Amygdala (tissue), 56 donors: ENCODE measurements around the gene SLC40A1.
"Not testable (repeated sequence)": the region's sequence is repeated elsewhere in the genome, so short reads cannot be mapped to it uniquely, and the experiment has no call there.

Experiments
- DNase-seq, 56 donors: peaks; one replicate each; lab custom pipeline; 2025; lab: John Stamatoyannopoulos, UW

The SLC40A1 gene

GRCh38 chr2:189580658-189581353, at the start of gene SLC40A1:
Gene SLC40A1 (minus strand): TSS chr2:189580786. CDS start chr2:189580460, 326 bp downstream.
- DNase-seq: peak in 42 of 56 donors; percentile 4 to 69 (median 28)

- DNase-seq: no peak
These were observed 49.2 kb upstream of the SLC40A1 start for GRCh38 chr2:189629531-189630453.

- DNase-seq: no peak
These were observed 48.4 kb upstream of the SLC40A1 start for GRCh38 chr2:189628817-189629530.

- no peak for DNase-seq
These were observed 47.2 kb upstream of the SLC40A1 start for GRCh38 chr2:189627789-189628188.

DNA sequence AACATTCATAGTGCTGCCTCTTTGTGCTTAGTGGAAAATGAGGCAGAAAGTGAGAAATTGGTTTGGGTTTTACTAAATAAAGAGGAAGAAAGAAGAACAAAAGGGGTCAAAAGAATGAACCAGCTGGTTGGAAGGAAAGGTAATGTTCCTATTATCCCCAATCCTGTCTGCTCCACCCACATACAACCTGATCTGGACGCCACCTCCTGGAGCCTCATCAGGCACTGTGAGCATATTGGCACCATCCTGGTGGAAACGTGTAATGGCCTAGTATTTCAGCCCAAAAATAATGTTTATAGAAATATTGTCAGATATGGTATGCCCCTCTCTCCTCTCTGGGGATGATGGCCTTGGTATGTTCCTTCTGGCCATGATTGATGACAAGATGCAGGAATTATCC, 45.0 kb upstream of the SLC40A1 start:
- no peak for DNase-seq

DNA sequence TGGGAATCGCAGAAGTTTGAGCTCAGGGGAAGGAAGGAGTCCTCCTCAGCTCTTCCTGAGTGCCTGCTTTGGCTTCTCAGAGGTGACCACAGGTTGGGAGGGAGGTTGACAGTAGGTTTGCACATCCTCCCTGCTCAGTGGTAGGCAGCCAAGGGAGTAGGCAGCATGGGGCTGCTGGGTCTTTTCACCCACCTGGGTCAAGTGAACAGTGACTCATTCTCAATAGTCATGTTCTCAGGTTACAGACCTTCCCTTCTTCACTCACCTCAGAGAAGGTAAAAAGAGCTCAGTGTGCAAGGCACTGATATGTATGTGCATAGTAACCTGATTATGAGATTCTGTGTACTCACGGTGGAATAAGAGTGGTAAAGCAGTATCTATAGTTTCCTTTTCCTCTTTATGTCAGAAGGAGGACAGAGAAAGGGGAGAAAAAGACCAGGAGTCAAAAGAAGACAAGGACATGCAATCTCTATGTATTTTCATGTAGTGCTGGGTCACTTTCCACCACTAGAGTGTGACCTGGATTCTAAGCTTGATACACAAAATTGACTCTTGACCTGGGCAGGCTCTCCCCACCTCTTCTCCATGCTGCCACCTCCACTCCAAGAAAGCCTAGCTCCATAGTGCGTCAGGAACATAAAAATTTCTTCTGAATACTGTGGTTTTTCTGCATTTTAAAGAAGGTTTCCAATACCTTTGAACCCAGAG, 44.2 kb upstream of the SLC40A1 start:
- DNase-seq: no peak

DNA sequence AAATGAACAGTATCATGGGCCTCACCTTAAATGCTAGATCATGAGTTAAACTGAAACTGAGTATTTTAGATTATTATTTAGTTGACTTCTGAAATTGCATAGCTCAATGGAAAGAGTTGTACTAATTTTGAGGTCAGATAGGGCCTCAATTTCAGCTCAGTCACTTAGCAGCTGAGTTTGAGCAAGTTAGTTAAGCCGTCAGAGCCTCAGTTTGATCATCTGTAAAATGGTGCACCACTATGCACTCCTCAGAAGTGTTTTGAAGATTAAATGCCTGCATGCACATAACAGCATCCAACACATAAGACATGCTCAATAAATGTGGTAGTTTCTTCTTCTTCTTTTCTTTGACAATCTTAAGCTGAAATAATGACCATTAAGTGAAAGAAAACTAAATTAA, 42.5 kb upstream of the SLC40A1 start:
- no peak for DNase-seq

- no peak for DNase-seq
These were observed 41.2 kb upstream of the SLC40A1 start for GRCh38 chr2:189621781-189622180.

DNA sequence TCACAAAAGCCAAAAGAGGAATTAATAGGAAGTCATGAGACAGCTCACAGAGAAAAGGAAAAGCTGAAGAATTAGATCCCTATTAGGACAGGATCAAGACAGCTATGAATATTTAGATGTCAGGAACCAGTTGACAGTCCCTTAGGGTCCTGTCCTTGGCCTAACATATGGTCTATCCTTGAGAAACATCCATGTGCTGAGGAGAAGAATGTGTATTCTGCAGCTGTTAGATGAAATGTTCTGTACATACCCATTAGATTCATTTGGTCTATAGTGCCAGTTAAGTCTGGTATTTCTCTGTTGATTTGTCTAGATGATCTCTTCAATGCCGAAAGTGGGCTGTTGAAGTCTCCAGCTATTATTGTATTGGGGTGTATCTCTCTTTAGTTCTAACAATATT, 37.6 kb upstream of the SLC40A1 start:
- no peak for DNase-seq

- DNase-seq: no peak
These were observed 34.0 kb upstream of the SLC40A1 start for GRCh38 chr2:189614585-189614984.

DNA sequence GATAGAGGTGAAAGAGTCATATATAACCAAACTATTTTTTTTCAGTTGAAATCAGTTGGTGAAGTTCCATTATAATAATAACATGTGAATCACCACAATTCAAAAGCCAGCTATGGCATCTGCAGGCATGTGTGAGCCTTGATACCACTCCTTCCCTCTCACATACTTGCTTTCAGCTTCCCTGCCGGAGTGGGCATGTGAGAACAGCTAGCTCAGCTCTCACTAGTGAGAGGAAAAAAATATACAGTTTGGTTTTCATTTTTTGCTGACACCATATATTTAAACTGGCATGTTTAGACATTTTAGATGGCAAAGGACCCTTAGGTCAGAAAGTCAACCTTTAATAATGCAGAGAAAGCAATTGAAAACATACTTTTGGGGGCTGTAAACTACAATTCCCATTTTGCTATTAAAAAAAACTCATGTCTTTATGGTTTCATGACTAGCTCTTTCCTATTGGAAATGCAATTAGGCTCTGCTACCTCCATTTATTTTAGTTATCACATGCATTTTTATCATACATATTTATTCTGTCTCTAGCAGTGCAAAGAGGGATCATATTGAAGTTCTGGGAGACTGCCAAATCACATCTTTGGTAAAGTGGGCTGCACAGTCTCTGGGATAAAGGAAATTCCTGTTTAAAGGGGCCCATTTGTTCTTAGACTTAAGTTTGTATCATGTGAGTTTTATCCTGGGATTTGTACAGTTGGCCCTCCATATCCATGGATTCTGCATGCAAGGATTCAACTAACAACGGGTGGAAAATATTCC, 33.2 kb upstream of the SLC40A1 start:
- DNase-seq: no peak

- no peak for DNase-seq
These were observed 32.6 kb upstream of the SLC40A1 start for GRCh38 chr2:189613077-189613636.

DNA sequence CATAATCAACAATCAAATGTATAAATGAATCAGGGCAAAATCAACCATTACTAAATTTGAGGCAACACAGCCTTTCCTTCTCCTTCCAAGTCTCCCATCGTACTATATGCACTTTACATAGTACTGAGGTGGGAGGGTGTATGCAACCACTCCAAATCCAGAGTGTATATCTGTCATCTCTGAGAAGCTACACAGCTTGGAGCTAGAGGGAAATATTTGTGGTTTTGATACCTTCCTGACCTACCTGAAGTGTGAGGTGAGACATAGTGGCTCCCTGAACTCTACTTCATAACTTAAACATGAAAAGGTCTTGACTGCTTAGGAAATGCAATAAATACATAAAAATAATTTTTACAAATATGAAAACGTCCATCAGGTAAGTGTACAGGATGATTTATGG, 30.1 kb upstream of the SLC40A1 start:
- no peak for DNase-seq

GRCh38 chr2:189609853-189610252, 29.3 kb upstream of the SLC40A1 start:
- DNase-seq: no peak

GRCh38 chr2:189609423-189609816, 28.8 kb upstream of the SLC40A1 start:
- no peak for DNase-seq

DNA sequence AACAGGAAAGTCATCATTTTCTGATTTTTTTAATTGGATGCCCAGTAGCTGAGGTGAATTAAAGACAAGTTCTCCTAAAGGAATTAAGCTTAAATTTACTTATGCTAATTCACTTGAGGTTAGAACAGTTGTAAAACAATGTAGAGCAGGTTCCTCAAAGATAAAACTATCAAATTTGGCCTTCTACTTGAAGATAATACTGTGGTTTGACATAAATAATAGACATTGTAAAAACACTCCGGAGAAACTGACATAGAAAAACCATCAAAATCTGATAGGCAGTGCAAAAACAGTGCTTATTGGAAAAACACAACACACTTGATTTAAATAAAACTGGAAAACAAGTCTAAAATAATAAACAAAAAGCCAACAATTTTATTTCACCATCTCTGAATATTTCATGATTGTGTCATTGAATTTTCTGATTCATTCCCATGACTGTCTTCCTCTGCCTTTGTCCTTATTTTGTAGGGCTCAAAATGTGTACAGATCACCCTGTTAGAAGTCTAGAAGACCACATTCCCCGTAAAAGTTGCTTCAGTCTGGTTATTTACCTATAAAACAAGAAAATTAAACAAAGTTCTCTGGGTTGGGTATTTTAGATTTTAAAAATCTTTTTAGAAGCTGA, 28.3 kb upstream of the SLC40A1 start:
- no peak for DNase-seq

- no peak for DNase-seq
These were observed 27.6 kb upstream of the SLC40A1 start for GRCh38 chr2:189608170-189608569.

DNA sequence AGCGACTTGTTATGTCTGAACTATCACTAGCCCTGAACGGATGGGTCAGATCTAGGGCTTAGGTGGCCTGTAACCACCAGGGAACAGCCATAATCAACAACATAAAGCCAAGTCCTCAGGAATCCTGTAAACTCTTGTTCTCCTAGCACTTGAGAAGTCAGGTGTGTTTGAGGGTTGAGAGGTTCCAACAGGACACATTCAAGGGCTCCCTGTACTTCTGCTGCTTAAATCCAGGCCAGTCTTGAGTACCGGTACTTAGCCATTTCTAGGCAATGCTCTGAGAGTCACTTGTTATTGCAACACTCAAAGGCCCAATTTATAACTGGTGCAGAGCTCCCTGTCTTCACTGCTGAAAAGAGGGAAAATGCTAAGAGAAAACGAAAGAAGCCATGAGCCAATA, 21.6 kb upstream of the SLC40A1 start:
- DNase-seq: no peak

DNA sequence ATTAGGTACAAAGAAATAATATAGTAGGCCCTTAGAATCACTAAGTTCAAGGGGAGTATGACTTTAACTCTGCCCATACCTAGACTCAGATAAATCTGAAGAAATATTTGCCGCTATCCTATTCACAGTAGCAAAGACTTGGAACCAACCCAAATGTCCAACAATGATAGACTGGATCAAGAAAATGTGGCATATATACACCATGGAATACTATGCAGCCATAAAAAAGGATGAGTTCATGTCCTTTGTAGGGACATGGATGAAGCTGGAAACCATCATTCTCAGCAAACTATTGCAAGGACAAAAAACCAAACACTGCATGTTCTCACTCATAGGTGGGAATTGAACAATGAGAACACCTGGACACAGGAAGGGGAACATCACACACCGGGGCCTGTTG, 21.1 kb upstream of the SLC40A1 start:
- not testable (repeated sequence) for DNase-seq
